GM12874 (cell line): ENCODE measurements around the gene PRKCZ.

Source experiments
- CTCF ChIP-seq: IDR thresholded peaks from 2 replicates; pipeline ENCODE4 v1.5.1; 2011; ENCODE audit warnings: low read depth, mild to moderate bottlenecking, control low read depth, low read length, moderate library complexity; ENCODE audit not compliant: insufficient read depth

The PRKCZ gene

GRCh38 chr1:2074944-2075740 is 24.9 kb downstream of the PRKCZ start:
- TF ChIP-seq CTCF: no peak

- no peak for TF ChIP-seq CTCF
Observed at GRCh38 chr1:2076826-2077225, 26.6 kb downstream of the PRKCZ start.

GRCh38 chr1:2078170-2078569 is 28.0 kb downstream of the PRKCZ start:
- TF ChIP-seq CTCF: no peak

GRCh38 chr1:2079396-2080085 is 29.3 kb downstream of the PRKCZ start:
- TF ChIP-seq CTCF: no peak

GRCh38 chr1:2080140-2080539 is 29.9 kb downstream of the PRKCZ start:
- no peak for TF ChIP-seq CTCF

GRCh38 chr1:2080884-2081283 is 30.7 kb downstream of the PRKCZ start:
- no peak for TF ChIP-seq CTCF

GRCh38 chr1:2081326-2081885 is 31.2 kb downstream of the PRKCZ start:
- no peak for TF ChIP-seq CTCF
